Activated T-helper 1 cell treated with Interleukin-2 at 50 U/mL for 16 hours (primary cell): Measurements from ENCODE around the gene C10orf105.
A peak's percentile ranks its signal among the peaks of the same experiment; 100 is the strongest.

Source experiments
- DNase-seq: peaks from one replicate; pipeline ENCODE4 v3.0.0-alpha.2; 2020; ENCODE audit warnings: low read depth

Gene C10orf105

DNA sequence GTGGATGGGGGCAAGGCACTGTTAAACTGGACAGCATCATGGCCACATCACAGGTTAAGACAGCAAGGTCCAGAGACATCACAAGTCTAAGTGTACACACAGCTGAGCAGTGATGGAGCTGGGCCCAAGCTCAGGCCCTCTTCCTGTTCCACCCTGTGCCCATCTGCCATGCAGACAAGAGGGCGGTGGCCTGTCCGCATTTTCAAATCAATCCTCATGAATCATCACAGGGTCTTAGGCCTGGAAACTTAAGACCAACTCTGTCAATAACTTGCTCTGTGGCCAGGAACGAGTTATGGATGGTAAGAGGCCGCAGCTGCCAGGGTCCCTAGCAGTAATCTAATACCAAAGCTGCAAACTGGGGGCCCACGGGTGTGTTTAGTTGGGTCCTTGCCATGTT is 3.2 kb downstream of the C10orf105 start:
- DNase-seq = no peak

DNA sequence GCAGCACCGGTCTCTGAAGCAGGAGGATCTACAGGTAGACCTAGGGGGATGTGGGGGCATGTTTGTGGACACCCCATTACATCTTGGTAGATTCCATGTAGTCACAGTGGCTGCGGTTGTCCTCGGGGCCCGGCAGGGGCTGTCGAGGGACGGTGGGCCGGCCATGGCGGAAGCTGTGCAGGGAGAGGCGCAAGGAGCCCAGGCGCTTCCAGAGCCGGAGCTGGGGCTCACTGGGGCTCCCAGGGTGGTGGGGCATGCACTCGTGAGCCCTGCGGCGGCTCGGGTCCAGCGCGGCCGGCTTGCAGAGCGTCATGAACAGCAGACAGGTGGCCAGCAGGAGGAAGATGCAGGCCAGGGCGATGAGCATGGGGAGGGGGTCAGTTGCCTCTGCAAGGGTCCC is 3.7 kb downstream of the C10orf105 start:
- DNase-seq = no peak

DNA sequence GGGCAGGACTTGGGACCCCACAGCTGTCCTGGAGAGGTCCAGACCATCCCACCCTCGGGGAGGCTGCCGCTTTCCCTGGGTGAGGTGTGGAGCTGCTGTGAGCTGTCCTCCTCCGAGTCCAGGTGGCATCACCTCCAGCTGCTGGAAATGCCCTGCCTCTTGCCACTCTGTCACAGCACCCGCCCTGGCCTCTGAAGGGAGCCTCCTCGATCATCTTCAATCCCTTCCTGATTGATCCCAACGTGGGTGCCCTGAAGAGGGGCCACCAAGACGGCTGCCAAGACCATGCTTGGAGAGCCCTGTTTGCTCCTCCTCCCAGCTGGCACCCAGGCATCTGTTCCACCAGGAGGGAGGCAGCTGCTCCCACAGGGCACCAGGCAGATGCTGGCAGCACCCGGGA is 4.6 kb downstream of the C10orf105 start:
- DNase-seq = no peak

DNA sequence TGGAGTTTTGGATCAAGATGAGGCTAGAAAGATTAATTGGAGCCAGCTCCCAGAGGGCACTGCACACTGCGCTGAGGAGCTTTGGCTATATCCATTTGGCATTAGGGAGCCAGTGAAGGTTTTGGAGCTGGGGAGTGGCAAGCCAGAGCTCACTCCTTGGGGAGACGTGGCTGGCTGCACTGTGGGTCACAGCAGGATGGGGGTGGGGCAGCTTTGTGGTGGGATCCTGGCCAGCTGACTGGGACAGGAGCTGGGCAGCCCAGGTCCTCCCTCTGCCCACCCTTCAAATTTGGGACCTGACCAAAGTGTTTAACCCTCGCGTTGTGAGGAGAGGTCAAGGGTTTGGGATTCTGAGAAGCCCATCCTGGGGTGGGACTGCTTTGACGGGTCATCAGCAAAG is 5.0 kb downstream of the C10orf105 start:
- no peak for DNase-seq

DNA sequence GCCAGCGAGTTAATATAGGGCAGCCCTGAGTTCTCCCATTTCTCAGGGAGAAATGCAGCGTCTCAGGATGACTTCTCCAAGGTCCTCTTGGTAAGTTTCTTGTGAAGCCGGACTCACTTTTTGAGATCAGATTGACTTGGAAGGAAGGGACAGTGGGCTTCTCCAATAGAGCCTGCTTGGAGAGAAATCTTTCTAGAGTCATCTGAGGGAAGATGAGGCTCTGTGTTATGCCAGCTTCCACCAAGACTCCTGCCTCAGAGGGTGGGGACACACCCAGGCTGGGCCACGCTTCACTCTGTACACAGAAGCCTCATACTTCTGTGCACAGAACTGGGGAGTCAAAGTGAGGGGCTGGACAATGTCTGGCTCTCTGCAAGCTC is 5.6 kb downstream of the C10orf105 start:
- no peak for DNase-seq

DNA sequence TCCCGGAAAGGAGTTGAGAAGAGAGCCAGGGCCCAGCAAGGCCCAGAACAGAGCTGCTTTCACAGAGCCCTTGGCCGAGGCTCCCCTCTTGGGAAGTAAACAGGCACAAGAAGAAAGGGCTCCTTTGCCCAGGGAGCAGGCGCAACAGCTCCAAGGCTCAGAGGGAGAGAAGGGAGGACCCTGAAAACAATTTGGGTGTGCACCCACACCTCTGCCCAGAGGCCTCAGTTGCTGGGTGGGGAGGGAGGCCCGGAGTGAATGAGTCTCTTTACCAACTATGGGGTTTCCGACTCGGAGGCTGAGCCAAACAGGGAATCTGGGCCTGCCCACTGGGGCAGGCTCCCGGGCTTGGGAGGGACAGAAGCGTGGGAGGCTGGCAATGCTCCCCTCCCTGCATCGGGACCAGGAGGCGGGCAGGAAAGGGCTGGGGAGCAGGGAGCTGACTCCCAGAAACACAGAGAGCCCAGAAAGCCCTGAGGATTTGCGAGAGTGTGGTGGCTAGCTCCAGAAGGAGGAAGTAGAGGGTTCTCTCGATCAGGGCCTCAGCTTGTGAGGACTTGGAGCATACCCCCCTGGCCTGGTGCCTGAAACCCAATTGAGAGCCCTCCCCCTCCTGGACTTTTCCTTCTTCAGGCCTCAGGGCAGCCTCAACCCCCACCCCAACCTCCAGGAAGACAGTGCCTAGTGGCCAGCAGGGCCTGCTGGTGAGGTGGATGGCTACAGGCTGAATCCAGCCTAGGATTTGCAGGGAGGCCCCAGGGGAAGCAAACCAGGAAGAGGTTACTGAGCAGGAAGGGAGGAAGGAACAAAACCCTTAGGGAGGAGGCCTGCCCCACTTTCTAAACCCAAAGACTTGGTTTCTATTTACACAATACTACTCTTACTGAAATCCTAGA is 6.2 kb downstream of the C10orf105 start:
- no peak for DNase-seq

DNA sequence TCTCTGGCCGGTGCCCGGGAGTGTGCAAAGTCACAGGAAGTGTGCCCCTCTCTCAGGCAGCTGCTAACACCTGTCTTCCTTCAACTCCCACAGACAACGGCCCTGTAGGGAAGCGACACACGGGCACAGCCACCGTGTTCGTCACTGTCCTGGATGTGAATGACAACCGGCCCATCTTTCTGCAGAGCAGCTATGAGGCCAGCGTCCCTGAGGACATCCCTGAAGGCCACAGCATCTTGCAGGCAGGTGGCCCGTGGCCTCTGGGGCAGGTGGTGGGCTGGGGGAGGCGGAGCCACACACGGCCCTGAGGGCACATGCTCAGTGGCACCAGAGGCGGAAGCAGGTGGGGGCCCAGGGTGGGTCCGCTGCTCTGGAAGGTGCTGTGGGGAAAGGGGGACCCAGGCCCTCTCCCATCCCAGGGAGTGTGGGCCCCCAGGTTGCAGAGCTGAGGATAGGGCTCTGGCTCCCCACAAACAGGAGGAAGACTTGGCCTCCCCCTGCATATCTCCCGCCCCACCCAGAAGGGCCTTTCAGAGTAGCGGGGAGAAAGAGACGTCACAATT is 6.9 kb downstream of the C10orf105 start:
- no peak for DNase-seq

DNA sequence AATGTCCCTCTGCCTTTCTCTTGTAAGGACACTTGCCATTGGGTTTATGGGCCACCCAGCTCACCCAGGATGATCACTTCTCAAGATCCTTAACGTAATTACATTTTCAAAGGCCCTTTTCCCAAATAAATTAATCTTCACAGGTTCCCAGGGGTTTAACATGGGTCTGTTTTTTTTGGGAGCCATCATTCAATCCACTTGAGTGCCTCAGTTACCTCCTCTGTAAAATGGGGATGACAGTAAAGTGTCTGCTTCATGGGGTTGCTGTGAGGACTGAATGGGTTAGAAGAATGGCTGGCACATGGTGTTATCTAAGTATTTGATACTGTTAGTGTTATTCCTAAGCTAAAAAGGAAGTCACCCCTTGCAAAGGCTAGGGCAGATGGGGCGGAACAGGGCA is 7.4 kb downstream of the C10orf105 start:
- DNase-seq = no peak

DNA sequence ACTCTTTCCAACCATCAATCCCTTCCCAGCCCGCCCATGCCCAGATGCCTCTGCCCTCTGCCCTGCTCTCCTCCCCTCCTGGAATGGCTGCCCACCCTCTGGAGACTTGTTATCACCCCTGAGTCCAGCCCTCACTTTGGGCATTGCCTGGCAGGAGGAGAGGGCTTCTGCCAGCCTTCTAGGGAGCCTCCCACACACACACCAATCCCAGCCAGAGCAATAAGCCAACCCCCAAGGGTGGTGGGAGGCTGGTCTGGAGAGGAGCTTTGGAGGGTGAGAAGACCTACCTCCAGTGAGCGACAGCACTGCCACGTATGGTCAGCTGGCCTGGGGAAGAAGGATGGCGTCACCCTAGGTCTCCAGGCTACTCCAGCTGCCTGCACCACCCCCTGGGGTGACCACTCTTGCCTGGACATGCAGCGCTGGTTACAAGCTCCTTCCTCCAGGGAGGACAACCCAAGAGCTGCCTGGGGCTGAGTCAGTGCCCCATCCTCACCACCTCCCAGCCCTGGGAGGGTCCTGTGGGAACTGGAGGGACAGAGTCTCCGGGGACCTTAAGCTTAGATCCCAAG is 8.4 kb downstream of the C10orf105 start:
- no peak for DNase-seq

DNA sequence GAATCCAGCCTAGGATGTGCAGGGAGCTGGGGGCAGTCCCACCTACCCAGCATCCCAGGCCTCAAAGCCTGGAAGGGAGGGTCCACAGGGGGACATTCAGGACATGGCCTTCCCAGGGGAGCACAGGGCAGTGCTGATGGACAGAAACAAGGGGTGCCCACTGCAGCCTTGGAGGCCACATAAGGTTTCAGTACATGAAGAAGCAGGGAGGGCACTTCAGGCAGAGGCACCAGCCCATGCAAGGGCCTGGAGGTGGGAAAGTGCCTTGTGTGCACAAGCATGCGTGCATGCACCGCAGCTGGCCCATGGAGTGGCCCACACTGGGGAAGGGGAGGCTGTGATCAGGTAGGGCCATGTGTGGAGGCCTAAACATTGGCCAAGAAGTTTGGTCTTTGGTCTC is 9.1 kb downstream of the C10orf105 start:
- no peak for DNase-seq

DNA sequence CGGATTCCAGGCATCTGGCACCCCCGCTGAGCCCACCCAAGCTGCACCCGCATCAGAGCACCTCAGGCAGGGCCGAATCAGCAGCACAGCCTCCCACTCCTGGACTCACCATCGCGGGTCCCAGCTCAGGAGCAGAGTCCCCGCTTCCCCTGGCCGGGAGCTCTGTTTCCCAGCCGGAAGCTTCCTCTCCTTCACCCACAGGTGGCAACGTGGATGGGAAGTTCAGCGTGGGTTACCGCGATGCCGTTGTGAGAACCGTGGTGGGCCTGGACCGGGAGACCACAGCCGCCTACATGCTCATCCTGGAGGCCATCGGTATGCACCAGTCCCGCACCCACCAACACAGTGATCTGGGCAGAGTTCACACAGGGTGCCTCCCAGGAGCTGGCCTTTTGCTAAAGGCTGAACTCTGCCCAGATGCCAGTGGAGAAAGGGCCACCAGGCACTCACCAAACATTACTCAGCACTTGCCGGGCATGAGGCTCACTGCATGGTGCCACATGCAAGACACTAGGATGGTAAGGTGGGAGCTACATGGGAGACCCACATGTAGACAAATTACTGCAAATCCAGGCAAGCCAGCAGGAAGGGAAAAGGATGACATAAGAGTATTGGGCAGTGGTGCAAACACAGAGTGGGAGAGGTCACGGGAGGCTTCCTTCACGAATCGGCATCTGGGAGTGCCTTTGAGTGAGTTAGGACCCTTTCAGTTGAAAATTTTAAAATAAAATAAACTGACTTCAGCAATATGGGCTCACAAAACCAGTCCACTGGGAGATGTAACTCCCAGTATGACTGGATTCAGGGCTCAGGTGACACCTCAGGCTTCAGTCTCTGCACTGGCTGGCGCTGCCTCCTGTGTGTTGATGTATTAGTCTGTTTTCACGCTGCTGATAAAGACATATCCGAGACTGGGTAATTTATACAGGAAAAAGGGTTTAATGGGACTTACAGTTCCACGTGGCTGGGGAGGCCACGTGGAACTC is 10.4 kb downstream of the C10orf105 start:
- no peak for DNase-seq

DNA sequence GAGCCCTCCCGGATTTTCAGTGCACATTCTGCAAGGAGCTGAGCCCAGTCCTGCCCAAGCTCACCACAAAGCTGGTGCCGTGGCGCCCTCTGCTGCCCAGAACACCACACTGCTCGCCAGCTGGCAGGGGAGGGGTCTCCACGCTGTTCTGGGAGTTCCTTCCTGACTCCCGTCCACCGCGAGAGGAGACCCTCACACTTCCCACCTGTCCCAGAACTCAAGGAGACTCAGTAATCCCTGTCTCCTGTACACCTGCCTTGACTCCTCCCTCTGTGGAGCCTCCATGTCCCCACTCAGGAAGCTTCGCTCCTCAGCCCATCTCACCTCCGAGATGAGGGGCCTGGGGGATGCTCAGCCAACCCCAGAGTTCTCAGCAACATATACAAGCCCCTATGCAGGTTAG is 11.3 kb downstream of the C10orf105 start:
- peak; percentile 37 for DNase-seq

DNA sequence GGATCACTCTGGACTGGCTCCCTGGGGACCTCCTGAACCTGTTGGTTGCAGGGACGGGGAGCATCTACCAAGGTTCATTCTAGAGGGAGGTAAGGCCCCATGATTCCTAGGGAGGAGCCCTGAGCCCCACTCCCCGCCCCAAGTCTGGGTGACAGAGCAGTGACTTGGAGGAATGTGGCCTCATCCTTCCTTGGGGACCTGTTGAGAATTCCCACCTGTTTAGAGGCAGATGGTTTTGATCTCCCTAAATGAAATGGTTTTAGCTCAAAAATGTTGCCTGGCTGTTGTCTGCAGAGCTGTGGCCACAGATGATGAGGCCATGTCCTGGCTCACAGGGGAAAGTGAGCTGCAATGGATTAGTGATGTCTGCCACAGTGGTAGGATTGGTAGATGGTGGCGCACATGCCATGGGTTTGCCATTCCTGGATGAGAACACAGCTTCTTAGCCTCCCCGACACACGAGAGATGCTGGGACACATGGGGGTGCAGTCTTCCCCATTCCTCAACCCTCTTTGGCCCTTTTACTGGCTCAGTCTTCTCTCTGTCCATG is 12.3 kb downstream of the C10orf105 start:
- no peak for DNase-seq

DNA sequence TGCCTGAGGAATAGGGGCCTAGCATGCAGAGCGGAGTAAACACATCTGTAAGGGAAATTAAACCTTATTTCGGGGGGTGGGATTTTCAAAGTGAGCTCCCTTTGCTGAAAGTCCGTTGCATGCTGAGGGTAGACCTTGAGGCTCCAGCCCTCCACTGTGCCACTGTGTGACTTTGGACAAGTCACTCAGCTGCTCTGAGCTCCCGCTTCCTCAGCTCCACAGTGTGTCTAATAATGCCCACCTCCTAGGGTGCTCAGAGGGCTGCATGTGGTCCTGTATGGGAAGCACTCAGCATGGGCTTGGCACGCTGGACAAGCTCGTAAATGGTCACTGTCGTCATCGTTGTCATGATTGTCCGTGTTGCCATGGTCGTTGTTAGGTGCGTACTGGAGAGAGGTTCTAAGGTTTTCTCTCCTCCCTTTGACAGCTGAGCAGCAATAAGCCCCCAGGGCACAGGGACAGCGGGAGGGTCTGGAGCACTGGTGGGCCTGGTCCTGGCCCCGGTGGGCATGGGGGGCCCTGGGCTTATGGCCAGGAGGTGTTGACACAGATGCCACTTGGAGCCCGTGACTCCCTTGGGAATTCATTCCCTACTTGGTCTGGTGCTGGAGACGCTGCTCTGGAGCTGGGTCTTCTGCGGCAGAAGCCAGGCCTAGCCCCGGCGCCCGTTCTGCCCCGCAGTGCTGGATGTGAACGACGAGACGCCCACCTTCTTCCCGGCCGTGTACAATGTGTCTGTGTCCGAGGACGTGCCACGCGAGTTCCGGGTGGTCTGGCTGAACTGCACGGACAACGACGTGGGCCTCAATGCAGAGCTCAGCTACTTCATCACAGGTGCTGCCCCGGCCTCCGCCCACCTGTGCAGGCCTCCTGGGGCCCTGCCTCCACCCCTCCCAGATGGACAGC is 13.1 kb downstream of the C10orf105 start:
- no peak for DNase-seq

DNA sequence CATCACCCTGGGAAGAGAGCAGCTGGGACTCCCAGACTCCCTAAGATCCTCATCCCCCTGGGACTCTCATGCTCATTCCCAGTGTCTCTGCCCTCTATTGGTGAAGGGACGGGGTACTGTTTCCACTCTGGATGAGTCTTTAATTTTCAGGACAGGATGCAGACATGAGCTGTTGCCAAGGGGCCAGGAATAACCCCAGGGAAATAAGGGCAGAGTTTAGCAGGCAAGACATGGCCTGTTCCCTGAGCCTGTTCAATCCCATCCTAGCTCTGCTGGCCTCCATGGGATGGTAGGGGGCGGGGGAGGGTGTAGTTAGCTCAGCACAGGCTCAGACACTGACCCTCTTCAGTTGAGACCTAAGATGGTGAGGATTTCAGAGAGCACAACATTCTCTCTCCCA is 14.0 kb downstream of the C10orf105 start:
- no peak for DNase-seq

DNA sequence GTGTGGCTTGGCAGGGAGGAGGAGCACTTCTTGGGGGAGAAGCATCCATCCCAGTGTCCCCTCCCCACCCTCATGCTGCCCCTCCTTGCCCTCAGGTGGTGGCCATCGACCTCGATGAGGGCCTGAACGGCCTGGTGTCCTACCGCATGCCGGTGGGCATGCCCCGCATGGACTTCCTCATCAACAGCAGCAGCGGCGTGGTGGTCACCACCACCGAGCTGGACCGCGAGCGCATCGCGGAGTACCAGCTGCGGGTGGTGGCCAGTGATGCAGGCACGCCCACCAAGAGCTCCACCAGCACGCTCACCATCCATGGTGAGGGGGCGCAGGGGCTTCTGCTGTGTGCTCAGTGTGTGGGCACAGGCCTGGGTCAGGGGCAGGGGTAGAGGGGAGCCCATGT is 14.8 kb downstream of the C10orf105 start:
- no peak for DNase-seq

DNA sequence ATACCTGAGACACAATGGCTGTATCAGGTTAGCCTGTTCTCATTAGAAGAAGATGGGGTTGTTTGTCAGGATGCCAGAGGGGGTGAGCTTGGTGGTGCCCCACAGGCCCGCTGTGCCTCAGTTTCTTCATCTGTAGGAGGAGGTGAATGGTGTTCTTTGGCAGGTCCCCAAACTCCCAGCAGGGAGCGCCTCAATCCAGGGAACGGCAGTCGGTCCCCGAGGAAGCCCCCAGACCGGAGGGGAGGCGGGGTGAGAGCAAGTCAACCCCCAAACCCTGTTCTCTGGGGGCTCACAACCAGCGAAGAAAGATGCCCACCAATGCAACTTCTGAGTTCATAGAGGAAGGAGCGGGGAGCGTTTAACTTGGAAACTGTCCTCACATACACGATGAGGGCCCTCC is 16.0 kb downstream of the C10orf105 start:
- DNase-seq = no peak

DNA sequence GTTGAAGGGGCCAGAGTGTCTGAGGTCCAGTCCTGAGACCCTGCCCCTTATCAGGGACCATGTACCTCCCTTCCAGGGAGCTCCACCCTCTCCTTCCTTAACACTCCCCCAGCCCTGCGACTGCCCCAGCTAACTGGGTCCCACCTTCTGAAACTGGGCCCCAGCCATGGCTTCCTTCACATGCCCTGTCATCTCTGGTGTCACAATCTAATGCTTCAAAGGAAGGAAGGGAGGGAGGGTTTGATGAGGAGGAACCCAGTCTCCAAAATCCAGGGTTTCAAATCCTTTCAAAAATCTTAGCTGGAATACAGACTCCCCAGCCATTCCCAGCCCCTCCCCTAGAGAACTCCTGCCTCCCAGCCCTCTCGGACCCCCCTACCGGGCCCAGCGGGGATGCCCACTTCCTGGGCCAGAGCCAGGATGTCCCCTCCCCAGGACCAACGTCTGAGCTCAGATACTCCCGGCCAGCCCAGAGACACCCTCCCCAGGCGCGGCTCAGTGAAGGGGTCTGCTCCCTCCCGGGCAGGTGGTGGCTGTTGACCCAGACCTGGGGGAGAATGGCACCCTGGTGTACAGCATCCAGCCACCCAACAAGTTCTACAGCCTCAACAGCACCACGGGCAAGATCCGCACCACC is 18.0 kb downstream of the C10orf105 start:
- no peak for DNase-seq

DNA sequence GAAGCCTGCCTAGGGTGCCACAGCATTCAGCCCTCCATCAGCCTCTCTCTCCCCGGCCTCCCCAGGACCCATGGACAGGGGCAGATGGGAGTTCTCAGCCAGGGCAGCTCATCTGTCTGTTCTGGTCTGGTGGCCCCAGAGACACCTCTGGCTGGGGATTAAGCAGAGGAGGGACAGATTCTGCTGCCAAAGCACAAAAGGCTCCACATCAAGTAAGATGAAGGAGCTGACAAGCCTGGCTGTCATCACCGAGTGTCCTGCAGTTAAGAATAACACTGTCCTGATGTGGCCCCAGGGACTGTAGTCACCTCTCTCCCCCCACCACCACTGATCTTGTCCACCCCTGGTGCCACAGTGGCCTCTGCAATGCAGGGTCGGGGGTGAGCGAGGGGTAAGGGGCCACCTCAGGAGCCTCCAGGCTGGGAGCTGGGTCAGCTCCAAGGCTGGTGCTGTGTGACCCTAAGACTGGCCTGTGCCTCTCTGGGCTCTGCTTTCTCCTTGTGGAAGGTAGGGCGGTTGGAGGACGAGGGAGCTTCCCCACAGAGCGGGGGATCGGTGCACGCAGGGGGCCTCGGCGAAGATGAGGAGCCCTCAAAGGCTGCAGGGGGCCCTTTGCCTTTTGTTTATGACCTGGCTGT is 18.7 kb downstream of the C10orf105 start:
- no peak for DNase-seq

DNA sequence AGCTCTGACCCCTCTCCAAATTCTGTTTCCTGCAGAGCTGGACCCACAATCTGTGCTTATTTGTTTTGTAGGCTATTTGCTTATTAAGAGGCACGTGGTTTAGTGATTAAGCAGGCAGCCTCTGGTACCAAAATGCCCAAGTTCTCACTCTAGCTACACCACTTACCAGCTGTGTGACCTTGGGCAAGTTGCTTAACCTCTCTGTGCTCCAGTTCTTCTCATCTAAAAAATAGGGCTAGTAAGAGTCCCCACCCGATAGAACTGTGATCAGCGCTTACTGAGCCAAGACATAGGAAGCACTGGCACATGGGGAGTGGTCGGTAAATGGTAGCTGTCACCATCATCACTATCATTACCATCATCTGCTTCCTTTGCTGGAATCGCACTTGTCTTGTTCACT is 20.8 kb downstream of the C10orf105 start:
- DNase-seq = no peak
